Endothelial cell of umbilical vein (primary cell): Measurements from ENCODE around the gene CACHD1. TPM values are rescaled to one million over a fixed set of nuclear protein-coding genes. Genes with fewer than 3 reads are reported as not detected.

Experiments
- BruUV-seq: library from RNA; stranded (reverse); fragments of 400-500 nt; replicated peaks from 2 replicates; lab custom pipeline; 2021; lab: Mats Ljungman, UMichigan
- CTCF ChIA-PET: fragments of 300-600, 350-600 bp; sonication (Branson Sonifier 250); formaldehyde crosslinking; loops from one replicate; lab custom pipeline; 2021; ENCODE audit warnings: antibody characterized with exemption, inconsistent platforms; lab: Charles Lee
- POLR2A ChIA-PET: fragments of 300-600, 350-600 bp; sonication (Branson Sonifier 250); formaldehyde crosslinking; loops from one replicate; lab custom pipeline; 2021; ENCODE audit warnings: antibody characterized with exemption, inconsistent platforms; lab: Charles Lee
- DNase-seq: peaks from one replicate; pipeline ENCODE4 v3.0.0-alpha.2; 2011; ENCODE audit warnings: low read depth, low spot score
- FAIRE-seq: peaks from 2 replicates; lab custom pipeline; 2011; peaks lifted over from hg19 to GRCh38; lab: Jason Lieb, UNC
- H2AFZ ChIP-seq: 2 replicates; pipeline ENCODE4 v1.6.0; 2012; ENCODE audit warnings: low read depth, low read length, control low read depth, inconsistent platforms
- H3K27ac ChIP-seq: 2 replicates; pipeline ENCODE4 v1.5.1; 2011; ENCODE audit warnings: low read depth, mild to moderate bottlenecking, control low read depth, low read length, moderate library complexity; ENCODE audit not compliant: insufficient read depth
- H3K27me3 ChIP-seq, 2 experiments: 2 replicates each; pipeline versions ENCODE4 v1.6.0 to v1.6.1; 2011; ENCODE audit warnings: low read length in 2 of 2, mixed read lengths in 1 of 2; ENCODE audit not compliant: control insufficient read depth in 2 of 2, insufficient read depth in 2 of 2
- H3K36me3 ChIP-seq, 2 experiments: 2 replicates in 1 of 2; 3 replicates in 1 of 2; pipeline ENCODE4 v1.5.1; 2011; ENCODE audit warnings: low read length in 2 of 2, mild to moderate bottlenecking in 1 of 2, moderate library complexity in 1 of 2; ENCODE audit not compliant: control insufficient read depth in 2 of 2, insufficient read depth in 2 of 2; ENCODE audit errors: extremely low read depth in 1 of 2
- H3K4me1 ChIP-seq: 3 replicates; pipeline ENCODE4 v1.5.1; 2011; ENCODE audit warnings: mild to moderate bottlenecking, low read length; ENCODE audit not compliant: control insufficient read depth, insufficient read depth; ENCODE audit errors: extremely low read depth
- H3K4me2 ChIP-seq: 2 replicates; pipeline ENCODE4 v1.6.1; 2011; ENCODE audit warnings: low read length, control low read depth, mixed read lengths; ENCODE audit not compliant: insufficient read depth
- H3K4me3 ChIP-seq, 3 experiments: fragments of 200-600 bp in 1 of 3; sonication (generic), shearing (Covaris generic) in 1 of 3; replicated peaks in 1 of 3; 2 replicates each; pipeline ENCODE4 v1.5.1; 2011 to 2016; ENCODE audit warnings: control low read depth in 3 of 3, low read length in 3 of 3, mild to moderate bottlenecking in 2 of 3, inconsistent platforms in 1 of 3, low read depth in 1 of 3, moderate library complexity in 1 of 3; ENCODE audit not compliant: insufficient read depth in 1 of 3
- H3K79me2 ChIP-seq: 2 replicates; pipeline ENCODE4 v1.6.0; 2012; ENCODE audit warnings: low read length, inconsistent platforms; ENCODE audit not compliant: control insufficient read depth, insufficient read depth
- H3K9ac ChIP-seq: replicated peaks from 2 replicates; pipeline ENCODE3; 2011; ENCODE audit warnings: low read length, control low read depth; ENCODE audit not compliant: insufficient read depth; ENCODE audit errors: extremely low read depth
- H3K9me1 ChIP-seq: replicated peaks from 3 replicates; pipeline ENCODE4 v1.6.0; 2011; ENCODE audit warnings: mild to moderate bottlenecking, low read length; ENCODE audit not compliant: control insufficient read depth, insufficient read depth; ENCODE audit errors: extremely low read depth
- H3K9me3 ChIP-seq: replicated peaks from 2 replicates; pipeline ENCODE4 v1.5.1; 2012; ENCODE audit warnings: low read length, inconsistent platforms; ENCODE audit not compliant: control insufficient read depth, insufficient read depth
- H4K20me1 ChIP-seq: replicated peaks from 2 replicates; pipeline ENCODE3; 2011; ENCODE audit warnings: mild to moderate bottlenecking, low read length; ENCODE audit not compliant: control insufficient read depth, insufficient read depth; ENCODE audit errors: extremely low read depth
- CTCF ChIP-seq, 2 donors: IDR thresholded peaks; 1 replicate in 1 of 2; 2 replicates in 1 of 2; pipeline ENCODE4 v1.5.1; 2011; ENCODE audit warnings: low read length in 2 of 2, mild to moderate bottlenecking in 2 of 2, moderate library complexity in 2 of 2, control low read depth in 1 of 2, inconsistent platforms in 1 of 2, low read depth in 1 of 2; ENCODE audit not compliant: insufficient read depth in 1 of 2; ENCODE audit errors: extremely low read depth in 1 of 2
- EZH2 ChIP-seq: IDR thresholded peaks from 2 replicates; pipeline ENCODE4 v1.6.1; 2012; ENCODE audit warnings: borderline replicate concordance, low read depth, mild to moderate bottlenecking, moderate library complexity, low read length, inconsistent platforms; ENCODE audit not compliant: severe bottlenecking
- FOS ChIP-seq: IDR thresholded peaks from 2 replicates; pipeline ENCODE4 v1.6.1; 2011; ENCODE audit warnings: mild to moderate bottlenecking, low read length, moderate library complexity, borderline replicate concordance; ENCODE audit not compliant: insufficient read depth
- GATA2 ChIP-seq: IDR thresholded peaks from 2 replicates; pipeline ENCODE4 v1.7.0; 2011; ENCODE audit warnings: low read depth, mild to moderate bottlenecking, moderate library complexity, mixed read lengths, low read length; ENCODE audit not compliant: insufficient read length, insufficient read depth
- JUN ChIP-seq: IDR thresholded peaks from 2 replicates; pipeline ENCODE4 v1.6.1; 2011; ENCODE audit warnings: borderline replicate concordance, low read depth; ENCODE audit not compliant: insufficient read length, insufficient read depth
- MAX ChIP-seq: IDR thresholded peaks from 2 replicates; pipeline ENCODE4 v1.6.1; 2011; ENCODE audit not compliant: insufficient read depth, insufficient read length
- MYC ChIP-seq: IDR thresholded peaks from one replicate; pipeline ENCODE4 v1.6.1; 2011; ENCODE audit warnings: mild to moderate bottlenecking, low read depth, low read length
- POLR2A ChIP-seq: IDR thresholded peaks from 2 replicates; pipeline ENCODE4 v1.6.1; 2012; ENCODE audit warnings: low read depth, mild to moderate bottlenecking, control low read depth, low read length
- POLR2AphosphoS5 ChIP-seq: IDR thresholded peaks from 2 replicates; pipeline ENCODE4 v1.6.1; 2012; ENCODE audit warnings: low read depth, mild to moderate bottlenecking, control low read depth, low read length, moderate library complexity; ENCODE audit not compliant: insufficient read depth
- dilution Hi-C: fragments of 300-500 bp; cut with MboI; formaldehyde crosslinking; loops from one replicate; pipeline ENCODE4 v1.15.0; 2019; ENCODE audit warnings: low sequenced_read_pairs; ENCODE audit not compliant: extremely low pct_ligation_motif_present
- intact Hi-C: fragments of 100-400 bp; cut with micrococcal nuclease; formaldehyde crosslinking; loops from one replicate; pipeline ENCODE4 v1.10.0; 2022
- polyA plus RNA-seq, 4 experiments: library from polyadenylated mRNA; depleted of rRNA in 3 of 4; stranded (reverse) in 3 of 4; unstranded in 1 of 4; fragments of >200 nt; gene quantifications; 2 replicates each; pipeline versions ENCODE4 v1.2.1 to v1.2.3, GENCODE V29; 2011 to 2012; ENCODE audit warnings: missing spikeins in 1 of 4
- total RNA-seq: library from RNA; stranded (reverse); gene quantifications from 2 replicates; pipeline ENCODE4 v1.2.3, GENCODE V29; 2021

CACHD1 gene
- total and polyA plus RNA-seq, 2 donors (not counting 3 experiments of a cell fraction or from before 2014, with no cell fraction given), result 3.6 to 9.3 TPM

GRCh38 chr1:64426681-64427080 lies 43.2 kb upstream of the CACHD1 start:
- no peak overlapping the region for H3K27ac ChIP-seq
- no peaks in the 10 kb centered on the region for H3K9me3 ChIP-seq
- DNase-seq (no peak), FAIRE-seq (no peak)
- ChIA-PET POLR2A (no interaction called here), CTCF (no interaction called here)
- no peak overlapping the region for H2AFZ ChIP-seq
- no peak overlapping the region for H3K9ac ChIP-seq
- no peaks in the 10 kb centered on the region for H3K79me2 ChIP-seq
- dilution Hi-C loops, result no loop called here
- TF ChIP-seq EZH2 (no peak), MYC (no peak), GATA2 (no peak), POLR2A (no peak), POLR2AphosphoS5 (no peak), FOS (no peak), CTCF (IDR thresholded peaks at IDR 0.05; ENCODE audit: extremely low read depth in 1 of 2, insufficient read depth in 1 of 2, low read depth in 1 of 2, low read length in 2 of 2) (no peak), MAX (no peak), JUN (no peak)
- no peaks in the 10 kb centered on the region for H4K20me1 ChIP-seq
- H3K4me3 ChIP-seq, result no peak overlapping the region
- H3K4me2 ChIP-seq, result no peak overlapping the region
- BruUV-seq, result no TSS peak
- intact Hi-C loops, result no loop called here
- H3K36me3 ChIP-seq, result no peaks in the 10 kb centered on the region
- H3K9me1 ChIP-seq, result no peaks in the 10 kb centered on the region
- H3K4me1 ChIP-seq, result no peaks in the 10 kb centered on the region
- H3K27me3 ChIP-seq, result peaks cover 0 to 1% of the 10 kb centered on the region in 2 experiments
